Smooth muscle cell (in vitro differentiated cells): ENCODE results near the gene CYP3A7. TPM values are rescaled to one million over a fixed set of nuclear protein-coding genes. Genes with fewer than 3 reads are reported as not detected.

ENCODE experiments used
- DNase-seq: peaks from one replicate; lab custom pipeline; 2025; ENCODE audit not compliant: unreplicated experiment; lab: John Stamatoyannopoulos, UW
- H2AFZ ChIP-seq: fragments of 200-600 bp; sonication (generic); 2 replicates; pipeline ENCODE4 v1.6.0; 2016; ENCODE audit warnings: antibody characterized with exemption, low read depth, mild to moderate bottlenecking
- H3F3A ChIP-seq: fragments of 200-600 bp; sonication (generic); 2 replicates; pipeline ENCODE4 v1.6.0; 2017; ENCODE audit warnings: antibody characterized with exemption, low read depth
- H3K27ac ChIP-seq: fragments of 200-600 bp; sonication (generic); 2 replicates; pipeline ENCODE4 v1.5.1; 2016; ENCODE audit warnings: low read depth, mild to moderate bottlenecking
- H3K27me3 ChIP-seq: fragments of 200-600 bp; sonication (generic); 2 replicates; pipeline ENCODE4 v1.6.1; 2016; ENCODE audit warnings: low read depth, mild to moderate bottlenecking
- H3K36me3 ChIP-seq: fragments of 200-600 bp; sonication (generic); 2 replicates; pipeline ENCODE4 v1.5.1; 2016; ENCODE audit warnings: low read depth
- H3K4me1 ChIP-seq: fragments of 200-600 bp; sonication (generic); 2 replicates; pipeline ENCODE4 v1.5.1; 2016; ENCODE audit warnings: low read depth
- H3K4me2 ChIP-seq: fragments of 200-600 bp; sonication (generic); 2 replicates; pipeline ENCODE4 v1.6.0; 2016; ENCODE audit warnings: mild to moderate bottlenecking
- H3K4me3 ChIP-seq: fragments of 200-600 bp; sonication (generic); 2 replicates; pipeline ENCODE4 v1.5.1; 2016; ENCODE audit warnings: mild to moderate bottlenecking
- H3K79me2 ChIP-seq: fragments of 200-600 bp; sonication (generic); 2 replicates; pipeline ENCODE4 v1.6.0; 2016; ENCODE audit warnings: low read depth, mild to moderate bottlenecking
- H3K9ac ChIP-seq: fragments of 200-600 bp; sonication (generic); 2 replicates; pipeline ENCODE4 v1.6.0; 2016; ENCODE audit warnings: low read depth
- H3K9me3 ChIP-seq: fragments of 200-600 bp; sonication (generic); replicated peaks from 2 replicates; pipeline ENCODE4 v1.5.1; 2016; ENCODE audit warnings: low read depth
- H4K20me1 ChIP-seq: fragments of 200-600 bp; sonication (generic); 2 replicates; pipeline ENCODE4 v1.6.0; 2016; ENCODE audit warnings: low read depth
- CTCF ChIP-seq: fragments of 200-600 bp; sonication (generic); IDR thresholded peaks from 2 replicates; pipeline ENCODE4 v1.5.1; 2017; ENCODE audit warnings: borderline replicate concordance, mild to moderate bottlenecking, antibody characterized with exemption; ENCODE audit not compliant: insufficient read depth, poor library complexity, severe bottlenecking
- WGBS: methylation state at CpG from one replicate; pipeline ENCODE4 v1.1.7; 2016; ENCODE audit warnings: low lambda C conversion rate; 5-methylcytosine and 5-hydroxymethylcytosine counted together
- polyA plus RNA-seq: library from polyadenylated mRNA; unstranded; fragments of >200 nt; fragmentation: Nextera tagmentation; extraction: Ambion mirVana; gene quantifications from 2 replicates; pipeline ENCODE4 v1.2.1, GENCODE V29; 2016
- total RNA-seq: library from RNA; depleted of rRNA; stranded (reverse); fragments of >200 nt; gene quantifications from 2 replicates; pipeline ENCODE4 v1.2.3, GENCODE V29; 2014

CYP3A7 gene
- total and polyA plus RNA-seq, 2 experiments from 2014 or later = 0.18 to 0.99 TPM

- no peak for TF ChIP-seq CTCF
Observed at GRCh38 chr7:99674995-99675742, 59.8 kb downstream of the CYP3A7 start.

GRCh38 chr7:99672573-99672972, 62.4 kb downstream of the CYP3A7 start:
- H3K9me3 ChIP-seq = no peaks in the 10 kb centered on the region
- no peaks in the 10 kb centered on the region for H4K20me1 ChIP-seq
- no peaks in the 10 kb centered on the region for H3K4me1 ChIP-seq
- H3K9ac ChIP-seq = no peak overlapping the region
- no peaks in the 10 kb centered on the region for H3F3A ChIP-seq
- H3K4me3 ChIP-seq = no peak overlapping the region
- H3K79me2 ChIP-seq = no peaks in the 10 kb centered on the region
- no peaks in the 10 kb centered on the region for H3K27me3 ChIP-seq
- no peak overlapping the region for H2AFZ ChIP-seq
- TF ChIP-seq CTCF = no peak
- no peak for DNase-seq
- H3K36me3 ChIP-seq = no peaks in the 10 kb centered on the region
- no peak overlapping the region for H3K4me2 ChIP-seq
- no peak overlapping the region for H3K27ac ChIP-seq
- WGBS = 98% methylated on average over 7 of the region's 7 CpGs

More at GRCh38 chr7:99674995-99675742, 59.8 kb downstream of the CYP3A7 start:
- H3K27me3 ChIP-seq = no peaks in the 10 kb centered on the region
- H3K4me3 ChIP-seq = no peak overlapping the region
- H3K27ac ChIP-seq = no peak overlapping the region
- WGBS = 96% methylated on average over 2 of the region's 2 CpGs
- H3K36me3 ChIP-seq = no peaks in the 10 kb centered on the region
- H3K9ac ChIP-seq = no peak overlapping the region
- H3K4me2 ChIP-seq = no peak overlapping the region
- H2AFZ ChIP-seq = no peak overlapping the region
- DNase-seq = no peak
- H3K9me3 ChIP-seq = no peaks in the 10 kb centered on the region
- no peaks in the 10 kb centered on the region for H3F3A ChIP-seq
- H3K4me1 ChIP-seq = no peaks in the 10 kb centered on the region
- no peaks in the 10 kb centered on the region for H3K79me2 ChIP-seq
- H4K20me1 ChIP-seq = no peaks in the 10 kb centered on the region

- H3K27me3 ChIP-seq = no peaks in the 10 kb centered on the region
- no peak overlapping the region for H2AFZ ChIP-seq
- H3K79me2 ChIP-seq = no peaks in the 10 kb centered on the region
- no peak overlapping the region for H3K27ac ChIP-seq
- whole genome bisulfite sequencing = 86% methylated on average over 3 of the region's 3 CpGs
- H3K9me3 ChIP-seq = no peaks in the 10 kb centered on the region
- H3K4me2 ChIP-seq = no peak overlapping the region
- no peak overlapping the region for H3K4me3 ChIP-seq
- H4K20me1 ChIP-seq = no peaks in the 10 kb centered on the region
- DNase-seq = no peak
- no peak for TF ChIP-seq CTCF
- no peaks in the 10 kb centered on the region for H3F3A ChIP-seq
- H3K4me1 ChIP-seq = no peaks in the 10 kb centered on the region
- no peak overlapping the region for H3K9ac ChIP-seq
- no peaks in the 10 kb centered on the region for H3K36me3 ChIP-seq
Observed at GRCh38 chr7:99669782-99670181, 65.2 kb downstream of the CYP3A7 start.

GRCh38 chr7:99668541-99668940, 66.5 kb downstream of the CYP3A7 start:
- Histone ChIP-seq H3K9ac (no peak overlapping the region), H3K4me1 (no peaks in the 10 kb centered on the region), H3F3A (no peaks in the 10 kb centered on the region), H3K79me2 (no peaks in the 10 kb centered on the region), H3K9me3 (no peaks in the 10 kb centered on the region), H4K20me1 (no peaks in the 10 kb centered on the region), H3K4me3 (no peak overlapping the region), H2AFZ (no peak overlapping the region), H3K27ac (no peak overlapping the region), H3K4me2 (no peak overlapping the region), H3K27me3 (no peaks in the 10 kb centered on the region), H3K36me3 (no peaks in the 10 kb centered on the region)
- DNase-seq = no peak
- no peak for TF ChIP-seq CTCF
- WGBS = 96% methylated on average over 8 of the region's 8 CpGs
